Esophagus squamous epithelium (tissue), 4 donors: ENCODE results near the gene NRM.

Experiments
- POLR2A ChIP-seq, 4 donors: fragments of 450-650 bp; IDR thresholded peaks; one replicate each; pipeline ENCODE4 v1.6.1; 2017; ENCODE audit warnings: antibody characterized with exemption in 4 of 4, mild to moderate bottlenecking in 4 of 4, moderate library complexity in 3 of 4
- TF ChIP-seq, protein P1 (sequence below), 6 experiments: fragments of 450-650 bp in 4 of 6; fragments of 200-600 bp in 2 of 6; sonication (generic) in 2 of 6; IDR thresholded peaks; one replicate each; pipeline ENCODE4 v1.5.1; 2016 to 2019; ENCODE audit warnings: antibody characterized with exemption in 6 of 6, mild to moderate bottlenecking in 4 of 6, moderate library complexity in 4 of 6

- TF ChIP-seq, protein P1, sequence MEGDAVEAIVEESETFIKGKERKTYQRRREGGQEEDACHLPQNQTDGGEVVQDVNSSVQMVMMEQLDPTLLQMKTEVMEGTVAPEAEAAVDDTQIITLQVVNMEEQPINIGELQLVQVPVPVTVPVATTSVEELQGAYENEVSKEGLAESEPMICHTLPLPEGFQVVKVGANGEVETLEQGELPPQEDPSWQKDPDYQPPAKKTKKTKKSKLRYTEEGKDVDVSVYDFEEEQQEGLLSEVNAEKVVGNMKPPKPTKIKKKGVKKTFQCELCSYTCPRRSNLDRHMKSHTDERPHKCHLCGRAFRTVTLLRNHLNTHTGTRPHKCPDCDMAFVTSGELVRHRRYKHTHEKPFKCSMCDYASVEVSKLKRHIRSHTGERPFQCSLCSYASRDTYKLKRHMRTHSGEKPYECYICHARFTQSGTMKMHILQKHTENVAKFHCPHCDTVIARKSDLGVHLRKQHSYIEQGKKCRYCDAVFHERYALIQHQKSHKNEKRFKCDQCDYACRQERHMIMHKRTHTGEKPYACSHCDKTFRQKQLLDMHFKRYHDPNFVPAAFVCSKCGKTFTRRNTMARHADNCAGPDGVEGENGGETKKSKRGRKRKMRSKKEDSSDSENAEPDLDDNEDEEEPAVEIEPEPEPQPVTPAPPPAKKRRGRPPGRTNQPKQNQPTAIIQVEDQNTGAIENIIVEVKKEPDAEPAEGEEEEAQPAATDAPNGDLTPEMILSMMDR (IDR thresholded peaks at IDR 0.05) = no peak
- TF ChIP-seq POLR2A (IDR thresholded peaks at IDR 0.05) = peak in 1 of 4 donors; percentile 26
These were observed 544 bp upstream of the NRM start for GRCh38 chr6:30691208-30691847.
